Astrocyte (in vitro differentiated cells and primary cell): Measurements from ENCODE around the gene OGFOD2. TPM values are rescaled to one million over a fixed set of nuclear protein-coding genes. Genes with fewer than 3 reads are reported as not detected.

ENCODE experiments used
- DNase-seq: peaks from one replicate; pipeline ENCODE4 v3.0.0-alpha.2; 2010; ENCODE audit warnings: low read depth
- FAIRE-seq: peaks from 2 replicates; lab custom pipeline; 2011; peaks lifted over from hg19 to GRCh38; lab: Jason Lieb, UNC
- H2AFZ ChIP-seq: 2 replicates; pipeline ENCODE4 v1.6.0; 2012; ENCODE audit warnings: low read depth, low read length, inconsistent platforms
- H3K27ac ChIP-seq: 2 replicates; pipeline ENCODE4 v1.5.1; 2011; ENCODE audit warnings: low read depth, low read length, inconsistent platforms
- H3K27me3 ChIP-seq: 2 replicates; pipeline ENCODE4 v1.6.0; 2011; ENCODE audit warnings: low read length, inconsistent platforms; ENCODE audit not compliant: insufficient read depth
- H3K36me3 ChIP-seq: 2 replicates; pipeline ENCODE4 v1.5.1; 2011; ENCODE audit warnings: low read length, inconsistent platforms; ENCODE audit not compliant: insufficient read depth
- H3K4me1 ChIP-seq: 2 replicates; pipeline ENCODE4 v1.5.1; 2011; ENCODE audit warnings: low read length, inconsistent platforms; ENCODE audit not compliant: insufficient read depth
- H3K4me2 ChIP-seq: 2 replicates; pipeline ENCODE4 v1.6.0; 2012; ENCODE audit warnings: low read length, inconsistent platforms
- H3K4me3 ChIP-seq: 2 replicates; pipeline ENCODE4 v1.5.1; 2011; ENCODE audit warnings: low read depth, mild to moderate bottlenecking, low read length, inconsistent platforms; ENCODE audit not compliant: insufficient read depth
- H3K79me2 ChIP-seq: 2 replicates; pipeline ENCODE4 v1.6.0; 2012; ENCODE audit warnings: mild to moderate bottlenecking, low read length, inconsistent platforms; ENCODE audit not compliant: insufficient read depth
- H3K9ac ChIP-seq: 2 replicates; pipeline ENCODE4 v1.6.0; 2012; ENCODE audit warnings: mild to moderate bottlenecking, low read length, inconsistent platforms
- H3K9me3 ChIP-seq: 2 replicates; pipeline ENCODE4 v1.5.1; 2012; ENCODE audit warnings: low read depth, mild to moderate bottlenecking, low read length, inconsistent platforms; ENCODE audit not compliant: insufficient read depth
- H4K20me1 ChIP-seq: 2 replicates; pipeline ENCODE4 v1.6.0; 2012; ENCODE audit warnings: low read length, inconsistent platforms; ENCODE audit not compliant: insufficient read depth
- H3K27ac Mint-ChIP-seq: one replicate; pipeline ENCODE4 v1.8.0; 2021; ENCODE audit warnings: mild to moderate bottlenecking, mixed read lengths; ENCODE audit not compliant: unreplicated experiment
- H3K27me3 Mint-ChIP-seq: one replicate; pipeline ENCODE4 v1.8.0; 2021; ENCODE audit warnings: low read depth, mixed read lengths; ENCODE audit not compliant: unreplicated experiment
- H3K36me3 Mint-ChIP-seq: one replicate; pipeline ENCODE4 v1.8.0; 2021; ENCODE audit warnings: low read depth, mixed read lengths; ENCODE audit not compliant: unreplicated experiment
- H3K4me1 Mint-ChIP-seq: one replicate; pipeline ENCODE4 v1.8.0; 2021; ENCODE audit warnings: low read depth, mixed read lengths; ENCODE audit not compliant: unreplicated experiment
- H3K4me3 Mint-ChIP-seq: one replicate; pipeline ENCODE4 v1.8.0; 2021; ENCODE audit warnings: mild to moderate bottlenecking, moderate library complexity, mixed read lengths; ENCODE audit not compliant: unreplicated experiment
- H3K9me3 Mint-ChIP-seq: one replicate; pipeline ENCODE4 v1.8.0; 2021; ENCODE audit warnings: mild to moderate bottlenecking, mixed read lengths; ENCODE audit not compliant: unreplicated experiment
- EZH2 ChIP-seq: IDR thresholded peaks from 2 replicates; pipeline ENCODE4 v1.6.1; 2012; ENCODE audit warnings: mild to moderate bottlenecking, low read length, inconsistent platforms; ENCODE audit not compliant: insufficient read depth
- total RNA-seq: library from RNA; stranded (reverse); gene quantifications from 2 replicates; pipeline ENCODE4 v1.2.1, GENCODE V29; 2021
- TF ChIP-seq, protein P1 (sequence below): IDR thresholded peaks from 2 replicates; pipeline ENCODE4 v1.5.1; 2011; ENCODE audit warnings: low read depth, mild to moderate bottlenecking, inconsistent platforms, low read length, moderate library complexity; ENCODE audit not compliant: insufficient read depth

OGFOD2 gene
- total RNA-seq, 1 donor from 2014 or later = 13.3 TPM

- H3K36me3 ChIP-seq = no peaks in the 10 kb centered on the region
- Mint-ChIP-seq H3K9me3 (peaks cover 2% of the 10 kb centered on the region), H3K4me3 (no peak overlapping the region), H3K27ac (no peak overlapping the region), H3K4me1 (no peaks in the 10 kb centered on the region), H3K27me3 (no peaks in the 10 kb centered on the region), H3K36me3 (peaks cover 6% of the 10 kb centered on the region)
- H3K9me3 ChIP-seq = no peaks in the 10 kb centered on the region
- DNase-seq (no peak), FAIRE-seq (no peak)
- H3K4me1 ChIP-seq = no peaks in the 10 kb centered on the region
- TF ChIP-seq, protein P1, sequence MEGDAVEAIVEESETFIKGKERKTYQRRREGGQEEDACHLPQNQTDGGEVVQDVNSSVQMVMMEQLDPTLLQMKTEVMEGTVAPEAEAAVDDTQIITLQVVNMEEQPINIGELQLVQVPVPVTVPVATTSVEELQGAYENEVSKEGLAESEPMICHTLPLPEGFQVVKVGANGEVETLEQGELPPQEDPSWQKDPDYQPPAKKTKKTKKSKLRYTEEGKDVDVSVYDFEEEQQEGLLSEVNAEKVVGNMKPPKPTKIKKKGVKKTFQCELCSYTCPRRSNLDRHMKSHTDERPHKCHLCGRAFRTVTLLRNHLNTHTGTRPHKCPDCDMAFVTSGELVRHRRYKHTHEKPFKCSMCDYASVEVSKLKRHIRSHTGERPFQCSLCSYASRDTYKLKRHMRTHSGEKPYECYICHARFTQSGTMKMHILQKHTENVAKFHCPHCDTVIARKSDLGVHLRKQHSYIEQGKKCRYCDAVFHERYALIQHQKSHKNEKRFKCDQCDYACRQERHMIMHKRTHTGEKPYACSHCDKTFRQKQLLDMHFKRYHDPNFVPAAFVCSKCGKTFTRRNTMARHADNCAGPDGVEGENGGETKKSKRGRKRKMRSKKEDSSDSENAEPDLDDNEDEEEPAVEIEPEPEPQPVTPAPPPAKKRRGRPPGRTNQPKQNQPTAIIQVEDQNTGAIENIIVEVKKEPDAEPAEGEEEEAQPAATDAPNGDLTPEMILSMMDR = no peak
- no peak for TF ChIP-seq EZH2
- H3K79me2 ChIP-seq = no peaks in the 10 kb centered on the region
- no peak overlapping the region for H2AFZ ChIP-seq
- no peak overlapping the region for H3K4me2 ChIP-seq
- no peak overlapping the region for H3K9ac ChIP-seq
- peaks cover 3% of the 10 kb centered on the region for H3K27me3 ChIP-seq
- H3K4me3 ChIP-seq = no peak overlapping the region
- no peak overlapping the region for H3K27ac ChIP-seq
- H4K20me1 ChIP-seq = peaks cover 11% of the 10 kb centered on the region
Observed at GRCh38 chr12:123017753-123018152, 42.7 kb downstream of the OGFOD2 start.

GRCh38 chr12:123019841-123020138 lies 44.7 kb downstream of the OGFOD2 start:
- Histone ChIP-seq H3K36me3 (no peaks in the 10 kb centered on the region), H3K9ac (no peak overlapping the region), H3K4me1 (peaks cover under 1% of the 10 kb centered on the region), H3K27ac (no peak overlapping the region), H3K27me3 (peaks cover 3% of the 10 kb centered on the region), H3K79me2 (no peaks in the 10 kb centered on the region), H2AFZ (no peak overlapping the region), H3K9me3 (no peaks in the 10 kb centered on the region), H3K4me3 (no peak overlapping the region), H4K20me1 (peaks cover 11% of the 10 kb centered on the region), H3K4me2 (no peak overlapping the region)
- Mint-ChIP-seq H3K4me3 (no peak overlapping the region), H3K27me3 (no peaks in the 10 kb centered on the region), H3K36me3 (peaks cover 4% of the 10 kb centered on the region), H3K27ac (no peak overlapping the region), H3K9me3 (peaks cover 2% of the 10 kb centered on the region), H3K4me1 (no peaks in the 10 kb centered on the region)
- TF ChIP-seq, protein P1 = no peak
- TF ChIP-seq EZH2 = no peak
- FAIRE-seq = no peak
- DNase-seq = no peak

- Histone ChIP-seq H2AFZ (no peak overlapping the region), H3K27me3 (peaks cover 3% of the 10 kb centered on the region), H3K36me3 (no peaks in the 10 kb centered on the region), H3K27ac (no peak overlapping the region), H3K4me2 (no peak overlapping the region), H3K4me3 (no peak overlapping the region), H3K9me3 (no peaks in the 10 kb centered on the region), H3K79me2 (no peaks in the 10 kb centered on the region), H3K9ac (no peak overlapping the region), H3K4me1 (peaks cover 5% of the 10 kb centered on the region), H4K20me1 (peaks cover 20% of the 10 kb centered on the region)
- no peak overlapping the region for H3K4me3 Mint-ChIP-seq
- H3K4me1 Mint-ChIP-seq = no peaks in the 10 kb centered on the region
- no peaks in the 10 kb centered on the region for H3K27me3 Mint-ChIP-seq
- DNase-seq (no peak), FAIRE-seq (no peak)
- H3K36me3 Mint-ChIP-seq = no peaks in the 10 kb centered on the region
- TF ChIP-seq, protein P1 = no peak
- no peak for TF ChIP-seq EZH2
- peak overlapping the region; percentile 24 for H3K27ac Mint-ChIP-seq
- no peaks in the 10 kb centered on the region for H3K9me3 Mint-ChIP-seq
Observed at GRCh38 chr12:123021688-123022604, 46.9 kb downstream of the OGFOD2 start.
